Measurements from ENCODE around the gene SLC16A4. TPM values are rescaled to one million over a fixed set of nuclear protein-coding genes. Genes with fewer than 3 reads are reported as not detected.

SLC16A4 gene
- total and polyA plus RNA-seq, 2 of the 8 experiments (the other 6 are each of a cell fraction or from before 2014, with no cell fraction given) = 0.30 to 0.43 TPM

- H2AFZ ChIP-seq (ENCODE audit: low read length) = no peak overlapping the region
- H3K36me3 ChIP-seq (ENCODE audit: control insufficient read depth in 2 of 4, insufficient read depth in 4 of 4, low read length in 3 of 4) = peaks cover 0 to 6% (median 0%) of the 10 kb centered on the region in 4 experiments; a peak in 1 of 8 replicates
- no peak overlapping the region for H3K14ac ChIP-seq (ENCODE audit: insufficient read length)
- no peak overlapping the region for H3K9ac ChIP-seq (replicated peaks in 1 of 4; ENCODE audit: extremely low read depth in 1 of 4, low read depth in 3 of 4, low read length in 3 of 4)
- no peak overlapping the region for H3K18ac ChIP-seq (ENCODE audit: extremely low read depth, low read length)
- H3K4ac ChIP-seq (replicated peaks; ENCODE audit: insufficient read length, low read depth, low read length) = no peak overlapping the region
- H2AK5ac ChIP-seq (ENCODE audit: low read depth, low read length) = no peak overlapping the region
- H2BK5ac ChIP-seq (ENCODE audit: low read depth, low read length) = no peak overlapping the region
- no peak overlapping the region for H3K56ac ChIP-seq (replicated peaks; ENCODE audit: insufficient read length, low read depth, low read length)
- WGBS, 2 experiments (ENCODE audit: extremely low coverage in 1 of 2, insufficient coverage in 1 of 2, insufficient read length in 1 of 2, insufficient replicate concordance in 2 of 2, low coverage in 1 of 2, low lambda C conversion rate in 2 of 2, missing lambda C conversion rate in 1 of 2) = 89% methylated on average over 1 of the region's 1 CpG; no CpG with 5 or more reads in 1 of the 2 experiments
- no peak overlapping the region for H3K23ac ChIP-seq (ENCODE audit: insufficient read length)
- no peak overlapping the region for H4K8ac ChIP-seq (ENCODE audit: extremely low read depth, insufficient read depth, low read length)
- no peaks in the 10 kb centered on the region for H3K9me3 ChIP-seq (ENCODE audit: insufficient read depth in 2 of 2, low read depth in 1 of 2, low read length in 1 of 2)
- no peaks in the 10 kb centered on the region for H3K79me2 ChIP-seq (ENCODE audit: control insufficient read depth in 1 of 2, insufficient read depth in 2 of 2, low read length in 2 of 2)
- H3K4me2 ChIP-seq (ENCODE audit: insufficient read depth in 1 of 2, low read depth in 2 of 2, low read length in 2 of 2) = no peak overlapping the region
- H3K27me3 ChIP-seq (replicated peaks in 1 of 4; ENCODE audit: control insufficient read depth in 3 of 4, extremely low read depth in 1 of 4, insufficient read depth in 3 of 4, low read length in 3 of 4) = no peaks in the 10 kb centered on the region
- H3K23me2 ChIP-seq (ENCODE audit: low read depth, low read length) = no peaks in the 10 kb centered on the region
- H2BK120ac ChIP-seq (replicated peaks; ENCODE audit: low read depth, low read length) = no peak overlapping the region
- H3K79me1 ChIP-seq (ENCODE audit: low read depth, low read length) = no peaks in the 10 kb centered on the region
- no peak overlapping the region for H4K91ac ChIP-seq (replicated peaks; ENCODE audit: insufficient read length, low read length)
- no peak overlapping the region for H4K5ac ChIP-seq (ENCODE audit: insufficient read length, low read depth, low read length)
- H2BK12ac ChIP-seq (ENCODE audit: low read depth, low read length) = no peak overlapping the region
- no peak overlapping the region for H2BK20ac ChIP-seq (ENCODE audit: low read length)
- FAIRE-seq (no peak), DNase-seq (ENCODE audit: low read depth in 1 of 2, low spot score in 2 of 2) (no peak)
- no peak overlapping the region for H3K27ac ChIP-seq (ENCODE audit: low read depth, low read length)
- H2BK15ac ChIP-seq (ENCODE audit: low read length) = no peak overlapping the region
- ChIA-PET POLR2A (ENCODE audit: partially characterized antibody) (interaction anchor here (0.8 to 2.1 kb wide), 4 partner anchors 9 to 48 kb away, joined by 3 to 7 read pairs (median 3); partner anchors contain the start of gene RBM15), CTCF (ENCODE audit: partially characterized antibody) (interaction anchor here (0.9 to 3.1 kb wide), 6 partner anchors 25 to 180 kb away, joined by 3 to 12 read pairs (median 4); no protein-coding TSS in a partner anchor)
- peaks cover 0 to 6% (median 4%) of the 10 kb centered on the region in 4 experiments; a peak in 3 of 7 replicates for H3K4me1 ChIP-seq (replicated peaks in 1 of 4; ENCODE audit: control insufficient read depth in 3 of 4, insufficient read depth in 4 of 4, low read length in 3 of 4)
- no peak overlapping the region for H3K4me3 ChIP-seq (ENCODE audit: extremely low read depth in 1 of 4, insufficient read depth in 2 of 4, low read depth in 3 of 4, low read length in 4 of 4)
- no peaks in the 10 kb centered on the region for H4K20me1 ChIP-seq (replicated peaks in 1 of 2; ENCODE audit: control insufficient read depth in 1 of 2, insufficient read depth in 2 of 2, low read length in 2 of 2)
- no peak for TF ChIP-seq TCF12 (IDR thresholded peaks at IDR 0.05; ENCODE audit: low read depth, low read length)
- no peak for TF ChIP-seq RBBP5 (IDR thresholded peaks at IDR 0.05; ENCODE audit: borderline replicate concordance, low read depth, low read length)
- no peak for TF ChIP-seq SP4 (IDR thresholded peaks at IDR 0.05; ENCODE audit: low read length)
These were observed 3.6 kb downstream of the SLC16A4 start for GRCh38 chr1:110387048-110387754.

Measured in H1 (cell line).